Stomach (tissue), 19 donors: Measurements from ENCODE around the gene STOX1. TPM values are rescaled to one million over a fixed set of nuclear protein-coding genes. Genes with fewer than 3 reads are reported as not detected.
A peak's percentile ranks its signal among the peaks of the same experiment; 100 is the strongest.

ENCODE experiments used
- DNase-seq, 2 donors: peaks; one replicate each; pipeline versions ENCODE4 v3.0.0 to v3.0.0-alpha.2; 2013 to 2019
- H3K27ac ChIP-seq, 5 donors: fragments of 200-600 bp in 4 of 5; sonication (generic) in 4 of 5; one replicate each; pipeline ENCODE4 v1.5.1; 2013 to 2019; ENCODE audit warnings: mild to moderate bottlenecking in 1 of 5, moderate library complexity in 1 of 5
- H3K27me3 ChIP-seq, 3 donors: fragments of 200-600 bp; sonication (generic); one replicate each; pipeline ENCODE4 v1.5.1; 2017 to 2019; ENCODE audit warnings: mixed run types in 1 of 3
- H3K36me3 ChIP-seq, 4 donors: fragments of 200-600 bp; sonication (generic); 1 replicate in 3 of 4; 2 replicates in 1 of 4; pipeline ENCODE4 v1.5.1; 2016 to 2019
- H3K4me1 ChIP-seq, 4 donors: fragments of 200-600 bp; sonication (generic); one replicate each; pipeline ENCODE4 v1.5.1; 2016 to 2019
- H3K4me3 ChIP-seq, 4 donors: fragments of 200-600 bp; sonication (generic) in 3 of 4; one replicate each; pipeline ENCODE4 v1.5.1; 2016 to 2019; ENCODE audit warnings: mild to moderate bottlenecking in 1 of 4
- H3K9me3 ChIP-seq, 4 donors: fragments of 200-600 bp; sonication (generic); one replicate each; pipeline ENCODE4 v1.5.1; 2016 to 2019
- CTCF ChIP-seq, 7 experiments: fragments of 450-650 bp in 4 of 7; fragments of 200-600 bp in 3 of 7; sonication (generic) in 3 of 7; IDR thresholded peaks; one replicate each; pipeline ENCODE4 v1.5.1; 2016 to 2019; ENCODE audit warnings: antibody characterized with exemption in 7 of 7, control low read depth in 2 of 7, mild to moderate bottlenecking in 1 of 7
- EP300 ChIP-seq: sonication (generic); formaldehyde crosslinking; IDR thresholded peaks from one replicate; pipeline ENCODE4 v1.6.1; 2017; ENCODE audit warnings: antibody characterized with exemption
- POLR2A ChIP-seq, 4 donors: fragments of 450-650 bp; IDR thresholded peaks; one replicate each; pipeline ENCODE4 v1.6.1; 2016; ENCODE audit warnings: antibody characterized with exemption in 4 of 4, control low read depth in 2 of 4, mild to moderate bottlenecking in 1 of 4, moderate library complexity in 1 of 4
- POLR2AphosphoS5 ChIP-seq, 3 donors: sonication (generic); formaldehyde crosslinking; IDR thresholded peaks; one replicate each; pipeline ENCODE4 v1.6.1; 2016; ENCODE audit warnings: antibody characterized with exemption in 3 of 3
- WGBS, 5 donors: extraction: QIAGEN DNeasy Blood & Tissue Kit in 3 of 5; methylation state at CpG; one replicate each; pipeline versions ENCODE4 v1.1.5 to v1.1.7; 2013 to 2018; 5-methylcytosine and 5-hydroxymethylcytosine counted together
- intact Hi-C: fragments of 100-400 bp; cut with DNase I; formaldehyde crosslinking; loops from one replicate; pipeline ENCODE4 v1.15.1; 2023; ENCODE audit warnings: low total_unique reads
- long read RNA-seq, 10 donors: transcript quantifications; one replicate each; lab custom pipeline, GENCODE V29; 2026
- polyA plus RNA-seq, 3 donors: library from polyadenylated mRNA; stranded (reverse); fragments of 200-250 nt; gene quantifications; one replicate each; pipeline ENCODE4 v1.2.3, GENCODE V29; 2013
- total RNA-seq, 5 donors: library from RNA; depleted of rRNA; stranded (reverse); fragments of >200 nt; gene quantifications; one replicate each; pipeline versions ENCODE4 v1.1.0 to v1.2.3, GENCODE V29; 2014 to 2016
- donor health status: healthy with polysubstance abuse.
- donor health status: Bipolar disorder and iron deficiency.
- donor health status: healthy.

STOX1 gene
- total RNA-seq = 10 to 100 TPM in 1 of 5 donors, 1 to 10 TPM in 4; 1.2 to 13.8 (median 8.3) TPM
- 1 to 10 TPM; 1.8 to 3.8 (median 2.6) TPM for polyA plus RNA-seq
- long read RNA-seq, donor 1 = 0 reads
- long read RNA-seq, donor 2 = 0 reads
- long read RNA-seq, donor 3 = 0 reads
- long read RNA-seq, donor 4 = 0 reads
- long read RNA-seq, donor 5, partial matches to known transcripts = 0 of 1 reads
- long read RNA-seq, donor 5, other reads (novel, unspliced or antisense) = 0 of 1 reads
- long read RNA-seq, donor 6 = 0 reads
- long read RNA-seq, donor 7, partial matches to known transcripts = 0 of 1 reads
- long read RNA-seq, donor 7, other reads (novel, unspliced or antisense) = 0 of 1 reads
- long read RNA-seq, donor 8 = 0 reads
- long read RNA-seq, donor 9 = 0 reads
- long read RNA-seq, donor 10 = 0 reads

GRCh38 chr10:68826764-68827591 lies at the start of gene STOX1:
Gene STOX1 (plus strand): TSS chr10:68827531. CDS start chr10:68827624, 93 bp downstream.
- intact Hi-C loops = no loop called here
- H3K4me3 ChIP-seq = peak within 1 kb of the TSS; percentile 61 to 81 (median 70)
- TF ChIP-seq POLR2AphosphoS5 (IDR thresholded peaks at IDR 0.05) (no peak), EP300 (no peak), POLR2A (IDR thresholded peaks at IDR 0.05) (no peak), CTCF (IDR thresholded peaks at IDR 0.05) (no peak)
- peaks cover 0 to 15% (median 0%) of the 10 kb centered on the region in 3 donors for H3K27me3 ChIP-seq
- 4 to 8% (median 5%) methylated on average over 33 to 63 of the region's 63 CpGs for WGBS, 5 donors
- H3K9me3 ChIP-seq = no peaks in the 10 kb centered on the region
- no peaks in the 10 kb centered on the region for H3K36me3 ChIP-seq
- H3K4me1 ChIP-seq = peaks cover 6 to 22% (median 15%) of the 10 kb centered on the region in 4 donors
- DNase-seq = peak; percentile 65 to 92
- peak within 1 kb of the TSS; percentile 37 to 82 (median 72) for H3K27ac ChIP-seq

- H3K36me3 ChIP-seq = peaks cover 58 to 100% (median 99%) of the 10 kb centered on the region in 4 donors
These were observed 45.4 kb upstream of the STOX1 start for GRCh38 chr10:68781613-68782574.

GRCh38 chr10:68784476-68784875 lies 42.9 kb upstream of the STOX1 start:
- Histone ChIP-seq H3K27me3 (no peaks in the 10 kb centered on the region), H3K27ac (no peak overlapping the region), H3K36me3 (peaks cover 52 to 100% (median 99%) of the 10 kb centered on the region in 4 donors), H3K4me1 (no peaks in the 10 kb centered on the region), H3K9me3 (no peaks in the 10 kb centered on the region), H3K4me3 (no peak overlapping the region)
- 90 to 95% (median 93%) methylated on average over 7 of the region's 7 CpGs for WGBS, 5 donors
- intact Hi-C loops = no loop called here
- DNase-seq = no peak
- TF ChIP-seq POLR2AphosphoS5 (IDR thresholded peaks at IDR 0.05) (no peak), POLR2A (IDR thresholded peaks at IDR 0.05) (no peak), CTCF (IDR thresholded peaks at IDR 0.05) (no peak), EP300 (no peak)

More at GRCh38 chr10:68781613-68782574, 45.4 kb upstream of the STOX1 start:
- H3K4me3 ChIP-seq = no peak overlapping the region
- H3K4me1 ChIP-seq = no peaks in the 10 kb centered on the region
- intact Hi-C loops = no loop called here
- TF ChIP-seq EP300 (no peak), POLR2A (IDR thresholded peaks at IDR 0.05) (no peak), POLR2AphosphoS5 (IDR thresholded peaks at IDR 0.05) (no peak), CTCF (IDR thresholded peaks at IDR 0.05) (no peak)
- H3K27ac ChIP-seq = no peak overlapping the region
- H3K27me3 ChIP-seq = no peaks in the 10 kb centered on the region
- no peaks in the 10 kb centered on the region for H3K9me3 ChIP-seq
- 91 to 94% (median 92%) methylated on average over 6 of the region's 6 CpGs for WGBS, 5 donors
- DNase-seq = no peak
